HepG2 (cell line): ENCODE results near the gene SLC19A3. TPM values are rescaled to one million over a fixed set of nuclear protein-coding genes. Genes with fewer than 3 reads are reported as not detected.

ENCODE experiments used
- GATAD2A ChIP-seq: IDR thresholded peaks from 2 replicates; pipeline ENCODE4 v1.6.1; 2016
- HOXA7 ChIP-seq: sonication (generic); formaldehyde crosslinking; IDR thresholded peaks from 2 replicates; pipeline ENCODE4 v1.8.1; 2022; ENCODE audit warnings: mild to moderate bottlenecking, missing genetic modification reagents, moderate library complexity
- KDM2A ChIP-seq: sonication (generic); formaldehyde crosslinking; IDR thresholded peaks from 2 replicates; pipeline ENCODE4 v1.4.0; 2020; ENCODE audit warnings: low read depth, missing genetic modification reagents, borderline replicate concordance
- MED13 ChIP-seq: sonication (generic); formaldehyde crosslinking; IDR thresholded peaks from 2 replicates; pipeline ENCODE4 v1.5.0; 2020; ENCODE audit warnings: missing genetic modification reagents
- MIXL1 ChIP-seq: IDR thresholded peaks from 2 replicates; pipeline ENCODE4 v1.6.1; 2016
- MTF1 ChIP-seq: sonication (generic); formaldehyde crosslinking; IDR thresholded peaks from 2 replicates; pipeline ENCODE4 v1.5.0; 2020; ENCODE audit warnings: missing genetic modification reagents
- RBM22 ChIP-seq: fragments of 200-400 bp; formaldehyde crosslinking; optimal IDR thresholded peaks from 2 replicates; pipeline ENCODE3; 2017; ENCODE audit warnings: mild to moderate bottlenecking, low read length, moderate library complexity
- SSRP1 ChIP-seq: IDR thresholded peaks from 2 replicates; pipeline ENCODE4 v1.6.1; 2016; ENCODE audit warnings: control low read depth
- ZNF232 ChIP-seq: sonication (generic); formaldehyde crosslinking; IDR thresholded peaks from 2 replicates; pipeline ENCODE4 v1.4.0; 2020; ENCODE audit warnings: missing genetic modification reagents, borderline replicate concordance
- ZNF335 ChIP-seq: sonication (generic); formaldehyde crosslinking; IDR thresholded peaks from 2 replicates; pipeline ENCODE4 v1.4.0; 2020; ENCODE audit warnings: missing genetic modification reagents
- ZNF713 ChIP-seq: sonication (generic); formaldehyde crosslinking; IDR thresholded peaks from 2 replicates; pipeline ENCODE4 v1.4.0; 2020; ENCODE audit warnings: mild to moderate bottlenecking, missing genetic modification reagents
- polyA plus RNA-seq, 8 experiments: library from polyadenylated mRNA; depleted of rRNA in 3 of 8; stranded (reverse) in 7 of 8; unstranded in 1 of 8; fragments of >200 nt; fragmentation: Illumina TruSeq in 4 of 8; extraction: Trizol in 4 of 8; gene quantifications; 2 replicates each; pipeline versions ENCODE4 v1.2.1 to v1.2.3, GENCODE V29; 2011 to 2016; ENCODE audit warnings: low read depth in 4 of 8, missing spikeins in 1 of 8, mixed read lengths in 1 of 8; ENCODE audit not compliant: insufficient read depth in 1 of 8
- total RNA-seq, 5 experiments: library from RNA; depleted of rRNA; stranded (reverse); fragments of >200 nt; fragmentation: Illumina TruSeq; extraction: Trizol; gene quantifications; 2 replicates each; pipeline ENCODE4 v1.2.3, GENCODE V29; 2016; ENCODE audit warnings: low read depth in 1 of 5
- TF ChIP-seq, protein P1 (sequence below): sonication (generic); formaldehyde crosslinking; IDR thresholded peaks from 2 replicates; pipeline ENCODE4 v1.4.0; 2020; ENCODE audit warnings: missing genetic modification reagents
- TF ChIP-seq, protein P2 (sequence below): sonication (generic); formaldehyde crosslinking; IDR thresholded peaks from 2 replicates; pipeline ENCODE4 v1.4.0; 2020; ENCODE audit warnings: mild to moderate bottlenecking, missing genetic modification reagents
- TF ChIP-seq, protein P3 (sequence below), 2 experiments: sonication (generic) in 1 of 2; formaldehyde crosslinking in 1 of 2; IDR thresholded peaks; 2 replicates each; pipeline versions ENCODE4 v1.4.0 to v1.6.1; 2016 to 2020; ENCODE audit warnings: borderline replicate concordance in 1 of 2, low read depth in 1 of 2, mild to moderate bottlenecking in 1 of 2, missing genetic modification reagents in 1 of 2

Gene SLC19A3
- total and polyA plus RNA-seq, 2 of the 13 experiments (the other 11 are each of a cell fraction or from before 2014, with no cell fraction given): 2.3 to 5.2 TPM

DNA sequence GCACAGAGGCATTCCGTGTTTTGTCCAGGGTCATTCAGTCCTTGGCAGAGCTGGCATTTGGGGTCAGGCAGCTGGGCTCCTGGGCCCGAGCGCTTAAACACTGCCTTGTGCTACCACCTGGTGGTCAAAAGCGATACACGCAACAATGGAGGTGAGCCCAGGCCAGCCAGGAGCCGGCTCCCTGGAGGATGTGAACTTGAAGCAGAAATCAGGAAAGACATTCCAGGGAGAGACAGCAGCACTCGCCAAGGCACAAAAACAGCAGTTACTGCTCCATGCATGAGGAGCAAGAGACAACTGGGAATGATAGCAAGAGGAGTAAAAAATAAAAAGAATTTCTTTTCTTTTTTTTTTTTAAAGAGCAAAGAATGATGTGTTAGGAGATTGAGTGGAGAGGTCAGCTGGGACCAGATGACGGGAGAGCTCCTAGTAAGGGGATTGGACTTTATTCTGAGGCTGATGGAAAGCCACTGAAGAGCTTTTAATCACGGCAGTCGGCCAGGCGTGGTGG is 48.6 kb upstream of the SLC19A3 start (continued):
- TF ChIP-seq, protein P1, sequence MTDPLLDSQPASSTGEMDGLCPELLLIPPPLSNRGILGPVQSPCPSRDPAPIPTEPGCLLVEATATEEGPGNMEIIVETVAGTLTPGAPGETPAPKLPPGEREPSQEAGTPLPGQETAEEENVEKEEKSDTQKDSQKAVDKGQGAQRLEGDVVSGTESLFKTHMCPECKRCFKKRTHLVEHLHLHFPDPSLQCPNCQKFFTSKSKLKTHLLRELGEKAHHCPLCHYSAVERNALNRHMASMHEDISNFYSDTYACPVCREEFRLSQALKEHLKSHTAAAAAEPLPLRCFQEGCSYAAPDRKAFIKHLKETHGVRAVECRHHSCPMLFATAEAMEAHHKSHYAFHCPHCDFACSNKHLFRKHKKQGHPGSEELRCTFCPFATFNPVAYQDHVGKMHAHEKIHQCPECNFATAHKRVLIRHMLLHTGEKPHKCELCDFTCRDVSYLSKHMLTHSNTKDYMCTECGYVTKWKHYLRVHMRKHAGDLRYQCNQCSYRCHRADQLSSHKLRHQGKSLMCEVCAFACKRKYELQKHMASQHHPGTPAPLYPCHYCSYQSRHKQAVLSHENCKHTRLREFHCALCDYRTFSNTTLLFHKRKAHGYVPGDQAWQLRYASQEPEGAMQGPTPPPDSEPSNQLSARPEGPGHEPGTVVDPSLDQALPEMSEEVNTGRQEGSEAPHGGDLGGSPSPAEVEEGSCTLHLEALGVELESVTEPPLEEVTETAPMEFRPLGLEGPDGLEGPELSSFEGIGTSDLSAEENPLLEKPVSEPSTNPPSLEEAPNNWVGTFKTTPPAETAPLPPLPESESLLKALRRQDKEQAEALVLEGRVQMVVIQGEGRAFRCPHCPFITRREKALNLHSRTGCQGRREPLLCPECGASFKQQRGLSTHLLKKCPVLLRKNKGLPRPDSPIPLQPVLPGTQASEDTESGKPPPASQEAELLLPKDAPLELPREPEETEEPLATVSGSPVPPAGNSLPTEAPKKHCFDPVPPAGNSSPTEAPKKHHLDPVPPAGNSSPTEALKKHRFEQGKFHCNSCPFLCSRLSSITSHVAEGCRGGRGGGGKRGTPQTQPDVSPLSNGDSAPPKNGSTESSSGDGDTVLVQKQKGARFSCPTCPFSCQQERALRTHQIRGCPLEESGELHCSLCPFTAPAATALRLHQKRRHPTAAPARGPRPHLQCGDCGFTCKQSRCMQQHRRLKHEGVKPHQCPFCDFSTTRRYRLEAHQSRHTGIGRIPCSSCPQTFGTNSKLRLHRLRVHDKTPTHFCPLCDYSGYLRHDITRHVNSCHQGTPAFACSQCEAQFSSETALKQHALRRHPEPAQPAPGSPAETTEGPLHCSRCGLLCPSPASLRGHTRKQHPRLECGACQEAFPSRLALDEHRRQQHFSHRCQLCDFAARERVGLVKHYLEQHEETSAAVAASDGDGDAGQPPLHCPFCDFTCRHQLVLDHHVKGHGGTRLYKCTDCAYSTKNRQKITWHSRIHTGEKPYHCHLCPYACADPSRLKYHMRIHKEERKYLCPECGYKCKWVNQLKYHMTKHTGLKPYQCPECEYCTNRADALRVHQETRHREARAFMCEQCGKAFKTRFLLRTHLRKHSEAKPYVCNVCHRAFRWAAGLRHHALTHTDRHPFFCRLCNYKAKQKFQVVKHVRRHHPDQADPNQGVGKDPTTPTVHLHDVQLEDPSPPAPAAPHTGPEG: no peak
- 0 out of 2 replicates have a peak, but pooled peaks have one; percentile 55 for TF ChIP-seq ZNF335 (CRISPR knock-in tag)
- no peak for TF ChIP-seq MTF1 (CRISPR knock-in tag)
- TF ChIP-seq HOXA7 (CRISPR knock-in tag): no peak
- peak; percentile 91 for TF ChIP-seq KDM2A
- TF ChIP-seq ZNF713: no peak
- TF ChIP-seq MIXL1 (CRISPR knock-in tag): peak; percentile 53; the same call in 1 of the 2 replicates
- peak; percentile 64; the same call in 1 of the 2 replicates for TF ChIP-seq ZNF232 (CRISPR knock-in tag)
- TF ChIP-seq, protein P2, sequence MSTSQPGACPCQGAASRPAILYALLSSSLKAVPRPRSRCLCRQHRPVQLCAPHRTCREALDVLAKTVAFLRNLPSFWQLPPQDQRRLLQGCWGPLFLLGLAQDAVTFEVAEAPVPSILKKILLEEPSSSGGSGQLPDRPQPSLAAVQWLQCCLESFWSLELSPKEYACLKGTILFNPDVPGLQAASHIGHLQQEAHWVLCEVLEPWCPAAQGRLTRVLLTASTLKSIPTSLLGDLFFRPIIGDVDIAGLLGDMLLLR (CRISPR knock-in tag): no peak
- TF ChIP-seq RBM22: no peak
- peak; percentile 73 for TF ChIP-seq GATAD2A (CRISPR knock-in tag)
- peak; percentile 82; the same call in 1 of the 2 replicates for TF ChIP-seq SSRP1 (CRISPR knock-in tag)
- no peak for TF ChIP-seq MED13
- TF ChIP-seq, protein P3, sequence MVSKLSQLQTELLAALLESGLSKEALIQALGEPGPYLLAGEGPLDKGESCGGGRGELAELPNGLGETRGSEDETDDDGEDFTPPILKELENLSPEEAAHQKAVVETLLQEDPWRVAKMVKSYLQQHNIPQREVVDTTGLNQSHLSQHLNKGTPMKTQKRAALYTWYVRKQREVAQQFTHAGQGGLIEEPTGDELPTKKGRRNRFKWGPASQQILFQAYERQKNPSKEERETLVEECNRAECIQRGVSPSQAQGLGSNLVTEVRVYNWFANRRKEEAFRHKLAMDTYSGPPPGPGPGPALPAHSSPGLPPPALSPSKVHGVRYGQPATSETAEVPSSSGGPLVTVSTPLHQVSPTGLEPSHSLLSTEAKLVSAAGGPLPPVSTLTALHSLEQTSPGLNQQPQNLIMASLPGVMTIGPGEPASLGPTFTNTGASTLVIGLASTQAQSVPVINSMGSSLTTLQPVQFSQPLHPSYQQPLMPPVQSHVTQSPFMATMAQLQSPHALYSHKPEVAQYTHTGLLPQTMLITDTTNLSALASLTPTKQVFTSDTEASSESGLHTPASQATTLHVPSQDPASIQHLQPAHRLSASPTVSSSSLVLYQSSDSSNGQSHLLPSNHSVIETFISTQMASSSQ (IDR thresholded peaks at IDR 0.05; ENCODE audit: low read depth): no peak
- TF ChIP-seq, protein P3 (CRISPR knock-in tag; IDR thresholded peaks at IDR 0.05; ENCODE audit: borderline replicate concordance): peak; percentile 36; the same call in 1 of the 2 replicates
